ENCODE measurements around the gene DAPP1.

Gene DAPP1

GRCh38 chr4:99821918-99822503 lies 5.4 kb downstream of the DAPP1 start:
- in situ Hi-C loops (cut with MboI; ENCODE audit: low sequenced_read_pairs, unreplicated experiment): loop anchor here (25.0 kb wide), 1 partner anchor 710 kb away; no protein-coding TSS in a partner anchor

GRCh38 chr4:99822734-99823133 lies 6.1 kb downstream of the DAPP1 start:
- TF ChIP-seq CTCF (IDR thresholded peaks at IDR 0.05; ENCODE audit: borderline replicate concordance, control extremely low read depth, extremely low read depth, insufficient read depth, missing control alignments): no peak
- DNase-seq (ENCODE audit: low spot score): no peak
- in situ Hi-C loops (cut with MboI; ENCODE audit: low sequenced_read_pairs, unreplicated experiment): loop anchor here (25.0 kb wide), 1 partner anchor 710 kb away; no protein-coding TSS in a partner anchor

More at GRCh38 chr4:99821918-99822503, 5.4 kb downstream of the DAPP1 start:
- TF ChIP-seq CTCF (IDR thresholded peaks at IDR 0.05; ENCODE audit: borderline replicate concordance, control extremely low read depth, extremely low read depth, insufficient read depth, missing control alignments): no peak
- no peak for DNase-seq (ENCODE audit: low spot score)

GRCh38 chr4:99824070-99824599 lies 7.5 kb downstream of the DAPP1 start:
- TF ChIP-seq CTCF (IDR thresholded peaks at IDR 0.05; ENCODE audit: borderline replicate concordance, control extremely low read depth, extremely low read depth, insufficient read depth, missing control alignments): no peak
- in situ Hi-C loops (cut with MboI; ENCODE audit: low sequenced_read_pairs, unreplicated experiment): loop anchor here (25.0 kb wide), 1 partner anchor 712 kb away; no protein-coding TSS in a partner anchor
- no peak for DNase-seq (ENCODE audit: low spot score)

GRCh38 chr4:99825272-99825671 lies 8.6 kb downstream of the DAPP1 start:
- TF ChIP-seq CTCF (IDR thresholded peaks at IDR 0.05; ENCODE audit: borderline replicate concordance, control extremely low read depth, extremely low read depth, insufficient read depth, missing control alignments): no peak
- no peak for DNase-seq (ENCODE audit: low spot score)
- in situ Hi-C loops (cut with MboI; ENCODE audit: low sequenced_read_pairs, unreplicated experiment): no loop called here

- no peak for DNase-seq (ENCODE audit: low spot score)
- TF ChIP-seq CTCF (IDR thresholded peaks at IDR 0.05; ENCODE audit: borderline replicate concordance, control extremely low read depth, extremely low read depth, insufficient read depth, missing control alignments): no peak
- in situ Hi-C loops (cut with MboI; ENCODE audit: low sequenced_read_pairs, unreplicated experiment): no loop called here
Observed at GRCh38 chr4:99826016-99826415, 9.4 kb downstream of the DAPP1 start.

- TF ChIP-seq CTCF (IDR thresholded peaks at IDR 0.05; ENCODE audit: borderline replicate concordance, control extremely low read depth, extremely low read depth, insufficient read depth, missing control alignments): no peak
- no peak for DNase-seq (ENCODE audit: low spot score)
- in situ Hi-C loops (cut with MboI; ENCODE audit: low sequenced_read_pairs, unreplicated experiment): no loop called here
Observed at GRCh38 chr4:99827454-99827853, 10.8 kb downstream of the DAPP1 start.
